ENCODE data around the gene TPRG1L. TPM values are rescaled to one million over a fixed set of nuclear protein-coding genes. Genes with fewer than 3 reads are reported as not detected.

TPRG1L gene
- total and polyA plus RNA-seq, 2 donors from 2014 or later, result 37.1 to 72.4 TPM

GRCh38 chr1:3640121-3640837, 15.5 kb downstream of the TPRG1L start:
- Histone ChIP-seq H3K4me3 (ENCODE audit: low read length in 3 of 3) (no peak overlapping the region), H3K9me3 (ENCODE audit: control insufficient read depth in 2 of 3, insufficient read depth in 1 of 3, low read length in 3 of 3) (no peaks in the 10 kb centered on the region), H3K4me1 (ENCODE audit: control insufficient read depth in 2 of 3, insufficient read depth in 2 of 3, low read depth in 1 of 3, low read length in 3 of 3) (no peaks in the 10 kb centered on the region), H3K27me3 (ENCODE audit: control insufficient read depth, insufficient read depth, low read length) (no peaks in the 10 kb centered on the region), H3K9ac (ENCODE audit: low read length in 3 of 3) (no peak overlapping the region), H3K27ac (ENCODE audit: low read depth in 2 of 2, low read length in 2 of 2) (no peak overlapping the region), H3K36me3 (ENCODE audit: control insufficient read depth in 2 of 3, insufficient read depth in 3 of 3, low read length in 3 of 3) (peaks cover 0 to 26% (median 21%) of the 10 kb centered on the region in 3 donors)
- FAIRE-seq (no peak), DNase-seq (peak in 1 of 5 donors; percentile 54)
- TF ChIP-seq CTCF (IDR thresholded peaks at IDR 0.05; ENCODE audit: borderline replicate concordance, extremely low read depth, insufficient read depth), result no peak
- intact Hi-C loops (cut with DNase I), result no loop called here

DNA sequence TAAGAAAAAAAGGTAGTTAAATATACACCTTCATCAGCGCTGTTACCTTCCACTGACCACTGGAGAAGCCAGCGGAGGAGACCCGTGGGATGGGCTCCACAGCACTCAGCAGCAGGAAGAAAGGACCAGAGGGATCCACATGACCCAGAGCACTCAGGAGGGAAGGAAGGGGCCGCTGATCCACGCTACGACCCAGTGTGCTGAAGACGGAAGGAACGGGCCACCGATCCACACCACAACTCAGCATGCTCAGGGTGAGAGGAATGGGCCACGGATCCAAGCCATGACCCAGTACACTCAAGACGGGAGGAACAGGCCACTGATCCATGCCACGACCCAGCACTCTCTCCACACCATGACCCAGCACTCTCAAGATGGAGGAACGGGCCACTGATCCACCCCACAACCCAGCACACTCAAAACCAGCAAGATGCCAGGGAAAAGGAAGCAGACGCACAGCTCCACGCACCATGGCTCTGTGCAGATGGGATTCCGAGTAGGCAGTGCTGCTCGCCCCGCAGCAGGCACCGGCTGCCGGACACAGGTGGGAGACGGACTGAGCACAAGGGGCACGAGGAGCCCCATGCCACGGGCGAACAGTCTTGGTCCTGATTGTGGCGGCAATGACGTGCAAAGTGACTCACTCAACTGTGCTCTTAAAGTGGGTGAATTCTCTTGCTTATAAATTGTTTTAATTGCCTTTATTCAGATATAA, 16.4 kb downstream of the TPRG1L start:
- no peak for TF ChIP-seq CTCF (IDR thresholded peaks at IDR 0.05; ENCODE audit: borderline replicate concordance, extremely low read depth, insufficient read depth)
- Histone ChIP-seq H3K27ac (ENCODE audit: low read depth in 2 of 2, low read length in 2 of 2) (no peak overlapping the region), H3K9ac (ENCODE audit: low read length in 3 of 3) (no peak overlapping the region), H3K9me3 (ENCODE audit: control insufficient read depth in 2 of 3, insufficient read depth in 1 of 3, low read length in 3 of 3) (no peaks in the 10 kb centered on the region), H3K27me3 (ENCODE audit: control insufficient read depth, insufficient read depth, low read length) (no peaks in the 10 kb centered on the region), H3K4me3 (ENCODE audit: low read length in 3 of 3) (no peak overlapping the region), H3K36me3 (ENCODE audit: control insufficient read depth in 2 of 3, insufficient read depth in 3 of 3, low read length in 3 of 3) (peaks cover 0 to 24% (median 21%) of the 10 kb centered on the region in 3 donors), H3K4me1 (ENCODE audit: control insufficient read depth in 2 of 3, insufficient read depth in 2 of 3, low read depth in 1 of 3, low read length in 3 of 3) (no peaks in the 10 kb centered on the region)
- FAIRE-seq (no peak), DNase-seq (peak in 1 of 5 donors; percentile 68)
- intact Hi-C loops (cut with DNase I), result no loop called here

- intact Hi-C loops (cut with DNase I), result no loop called here
- H3K9me3 ChIP-seq (ENCODE audit: control insufficient read depth in 2 of 3, insufficient read depth in 1 of 3, low read length in 3 of 3), result no peaks in the 10 kb centered on the region
- no peak overlapping the region for H3K4me3 ChIP-seq (ENCODE audit: low read length in 3 of 3)
- no peak overlapping the region for H3K9ac ChIP-seq (ENCODE audit: low read length in 3 of 3)
- peaks cover 0 to 21% (median 18%) of the 10 kb centered on the region in 3 donors for H3K36me3 ChIP-seq (ENCODE audit: control insufficient read depth in 2 of 3, insufficient read depth in 3 of 3, low read length in 3 of 3)
- TF ChIP-seq CTCF (IDR thresholded peaks at IDR 0.05; ENCODE audit: borderline replicate concordance, extremely low read depth, insufficient read depth), result no peak
- H3K27ac ChIP-seq (ENCODE audit: low read depth in 2 of 2, low read length in 2 of 2), result no peak overlapping the region
- FAIRE-seq, result no peak
- H3K27me3 ChIP-seq (ENCODE audit: control insufficient read depth, insufficient read depth, low read length), result no peaks in the 10 kb centered on the region
- H3K4me1 ChIP-seq (ENCODE audit: control insufficient read depth in 2 of 3, insufficient read depth in 2 of 3, low read depth in 1 of 3, low read length in 3 of 3), result no peaks in the 10 kb centered on the region
- peak in 1 of 5 donors; percentile 15 for DNase-seq
These were observed 17.0 kb downstream of the TPRG1L start for GRCh38 chr1:3641816-3642215.

Data from kidney (tissue), 14 donors.